A549 treated with ZK216348 at 1 μM for 4 hours (cell line): ENCODE measurements around the gene SPATS2. TPM values are rescaled to one million over a fixed set of nuclear protein-coding genes. Genes with fewer than 3 reads are reported as not detected.

Source experiments
- total RNA-seq: library from RNA; stranded (reverse); fragments of 200-300 nt; extraction: Qiagen RNA extraction; gene quantifications from 5 replicates; pipeline ENCODE4 v1.2.3, GENCODE V29; 2022; ENCODE audit warnings: low read depth

SPATS2 gene
- 25.2 to 32.9 TPM (median 30.7 TPM) in 5 replicates for total RNA-seq

DNA sequence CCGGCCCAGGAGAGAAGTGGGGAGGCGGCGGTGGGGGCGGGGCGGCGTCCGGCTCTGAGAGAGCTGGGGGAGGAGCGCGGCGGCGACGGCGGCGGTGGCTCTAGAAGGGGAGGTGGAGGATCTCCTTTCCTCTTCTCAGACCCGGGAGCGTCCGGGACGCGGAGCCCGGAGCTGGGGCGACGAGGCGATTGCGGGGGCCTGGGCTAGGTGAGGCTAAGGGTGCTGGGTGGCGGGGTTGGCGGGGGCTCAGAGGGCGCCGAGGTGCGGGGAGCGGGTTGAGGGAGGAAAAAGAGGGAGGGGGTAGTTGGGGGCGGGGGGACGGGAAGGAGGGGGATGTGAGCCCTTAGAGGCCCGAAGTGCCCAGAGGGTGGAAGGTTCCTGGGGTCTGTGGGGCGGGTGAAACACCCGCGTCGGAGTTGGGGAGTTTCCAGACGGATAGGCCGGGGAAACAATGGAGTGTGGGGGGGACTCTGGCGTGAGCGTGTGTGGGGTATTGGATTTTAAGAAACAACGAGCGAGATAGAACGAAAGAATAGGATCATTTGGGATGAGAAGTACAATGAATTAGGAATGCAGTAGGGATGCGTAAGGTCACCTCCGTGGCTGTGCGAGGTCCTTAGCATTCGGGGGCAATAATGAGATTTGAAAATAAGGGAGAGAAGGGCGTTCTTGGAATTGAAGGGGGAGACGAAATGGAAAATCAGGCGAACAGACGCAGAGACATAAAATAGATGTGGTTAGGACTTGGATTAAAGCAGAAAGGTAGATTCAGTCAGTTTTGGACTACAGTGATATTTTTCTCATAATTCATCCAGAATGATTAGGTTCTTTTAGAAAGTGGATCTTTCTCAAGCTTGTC, at the start of gene SPATS2:
Gene SPATS2 (plus strand): TSS at position 82 of the 859 bp plus-strand sequence. CDS start 93,551 bp downstream, outside the sequence.

DNA sequence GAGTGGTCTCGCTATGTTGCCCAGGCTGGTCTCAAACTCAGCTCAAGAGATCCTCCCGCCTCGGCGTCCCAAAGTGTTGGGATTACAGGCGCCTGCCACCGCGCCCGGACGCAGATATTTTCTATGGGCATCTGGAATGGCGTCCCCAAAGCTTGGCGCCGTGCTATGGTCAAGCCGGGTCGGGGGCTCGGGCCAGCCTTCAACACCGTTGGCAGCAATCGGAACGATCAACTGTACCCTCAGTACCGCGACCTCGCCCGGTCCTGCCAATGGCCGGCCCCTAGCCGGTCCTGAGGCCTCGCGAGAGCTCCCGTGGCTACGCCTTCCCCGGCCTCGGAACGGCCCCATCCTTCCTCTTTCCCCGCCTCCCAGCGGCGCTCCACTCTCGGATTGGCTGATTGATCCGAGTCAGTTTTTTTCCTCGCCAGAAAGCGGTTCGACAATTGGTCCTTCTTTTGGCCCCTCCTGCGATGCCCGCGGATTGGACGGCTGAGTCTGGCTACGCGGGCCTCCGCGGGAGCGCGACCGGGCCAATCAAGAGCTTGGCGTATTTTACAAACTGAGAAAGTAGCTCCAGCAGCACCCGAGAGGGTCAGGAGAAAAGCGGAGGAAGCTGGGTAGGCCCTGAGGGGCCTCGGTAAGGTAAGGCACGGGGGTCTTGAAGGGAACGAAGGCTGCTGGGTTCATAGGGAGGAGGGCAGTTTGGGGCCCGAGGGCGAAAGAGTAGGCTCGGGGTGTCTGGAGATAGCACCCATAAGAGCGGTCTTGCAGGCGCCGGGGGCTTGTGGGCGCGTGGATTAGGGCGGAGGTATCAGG, 44.3 kb upstream of the SPATS2 start, which contains the start of gene TROAP:
Gene TROAP (plus strand): TSS at position 548 of the 816 bp plus-strand sequence. CDS start 354 bp downstream, outside the sequence.

DNA sequence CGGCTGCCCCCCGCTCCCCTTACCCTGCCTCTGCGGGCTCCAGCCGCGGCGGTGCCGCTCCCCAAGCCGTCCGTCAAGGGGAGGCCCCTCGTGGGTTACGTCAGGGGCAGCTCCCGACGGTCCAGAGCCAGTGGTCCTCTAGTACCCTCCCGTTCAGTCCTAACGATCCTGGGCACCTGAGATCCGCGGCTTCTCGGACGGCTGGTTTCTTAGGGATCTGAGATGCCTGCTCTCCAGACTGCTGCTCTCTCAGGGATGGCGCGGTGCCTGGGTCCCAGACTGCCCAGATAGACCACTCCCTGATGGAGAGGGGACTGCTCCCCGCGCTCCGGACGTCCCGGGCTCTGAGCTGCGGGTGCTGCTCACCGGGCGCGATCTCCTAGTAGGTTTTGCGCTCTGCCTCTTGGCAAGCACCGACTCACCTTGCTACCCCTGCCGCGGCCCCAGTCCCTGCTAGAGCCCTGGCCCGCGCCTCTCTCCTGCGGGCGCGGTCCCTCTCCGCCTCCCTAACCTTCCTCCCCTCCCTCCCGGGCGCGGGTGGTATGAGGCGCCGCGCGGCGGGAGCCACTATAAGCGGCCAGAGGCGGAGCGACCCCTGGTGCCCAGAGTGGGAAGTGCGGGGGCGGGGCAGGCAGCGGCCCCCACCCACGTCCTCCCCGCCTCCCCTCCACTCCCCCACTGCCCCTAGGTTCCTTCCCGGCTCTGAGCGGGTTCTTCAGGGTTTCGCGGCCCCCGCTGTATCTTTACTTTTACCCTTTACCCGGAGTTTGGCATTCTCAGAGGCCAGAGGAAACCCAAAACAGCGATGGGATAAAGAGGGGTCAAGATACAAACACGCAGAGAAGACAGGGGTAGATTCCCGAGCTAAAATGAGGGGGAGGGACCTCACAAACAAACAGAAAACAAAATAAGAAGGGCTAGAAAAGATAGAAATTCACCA, 30.3 kb upstream of the SPATS2 start, which contains the start of gene C1QL4:
Gene C1QL4 (minus strand): TSS at position 544 of the 940 bp plus-strand sequence. CDS start 711 bp downstream, outside the sequence.

DNA sequence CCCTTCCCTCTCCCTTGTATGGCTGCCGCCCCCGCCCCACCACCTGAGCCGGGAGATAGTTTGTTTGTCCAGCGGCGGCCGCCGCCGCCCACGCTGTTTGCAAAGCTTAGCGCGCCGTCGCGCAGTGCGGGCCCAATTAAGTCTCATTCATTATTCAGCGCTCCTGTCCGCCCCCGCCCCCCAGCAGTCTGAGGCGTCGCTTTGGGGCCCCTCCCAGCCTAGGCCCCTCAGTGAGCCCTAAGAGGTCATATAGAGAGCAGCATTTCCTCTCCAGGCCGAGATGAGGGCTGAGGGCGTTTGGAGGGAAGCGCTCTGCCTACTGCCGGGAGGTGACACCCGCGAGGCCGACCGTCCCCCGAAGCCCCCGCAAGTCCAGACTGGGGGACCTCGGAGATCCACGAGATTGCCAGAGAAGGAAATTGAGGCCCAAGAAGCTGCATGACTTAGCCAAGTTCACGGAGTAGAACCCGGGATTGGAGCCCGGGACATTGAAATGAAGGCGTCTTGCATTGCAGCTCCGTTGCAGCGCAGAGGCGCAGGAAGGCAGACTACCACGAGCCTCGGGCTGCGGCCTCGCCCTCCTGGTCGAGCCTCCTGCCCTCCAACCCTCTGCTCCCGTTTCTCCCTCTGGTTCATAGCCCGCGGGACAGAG, 20.5 kb upstream of the SPATS2 start, which contains the start of gene DNAJC22:
Gene DNAJC22 (plus strand): TSS at position 230 of the 652 bp plus-strand sequence. CDS start 1,985 bp downstream, outside the sequence.

DNA sequence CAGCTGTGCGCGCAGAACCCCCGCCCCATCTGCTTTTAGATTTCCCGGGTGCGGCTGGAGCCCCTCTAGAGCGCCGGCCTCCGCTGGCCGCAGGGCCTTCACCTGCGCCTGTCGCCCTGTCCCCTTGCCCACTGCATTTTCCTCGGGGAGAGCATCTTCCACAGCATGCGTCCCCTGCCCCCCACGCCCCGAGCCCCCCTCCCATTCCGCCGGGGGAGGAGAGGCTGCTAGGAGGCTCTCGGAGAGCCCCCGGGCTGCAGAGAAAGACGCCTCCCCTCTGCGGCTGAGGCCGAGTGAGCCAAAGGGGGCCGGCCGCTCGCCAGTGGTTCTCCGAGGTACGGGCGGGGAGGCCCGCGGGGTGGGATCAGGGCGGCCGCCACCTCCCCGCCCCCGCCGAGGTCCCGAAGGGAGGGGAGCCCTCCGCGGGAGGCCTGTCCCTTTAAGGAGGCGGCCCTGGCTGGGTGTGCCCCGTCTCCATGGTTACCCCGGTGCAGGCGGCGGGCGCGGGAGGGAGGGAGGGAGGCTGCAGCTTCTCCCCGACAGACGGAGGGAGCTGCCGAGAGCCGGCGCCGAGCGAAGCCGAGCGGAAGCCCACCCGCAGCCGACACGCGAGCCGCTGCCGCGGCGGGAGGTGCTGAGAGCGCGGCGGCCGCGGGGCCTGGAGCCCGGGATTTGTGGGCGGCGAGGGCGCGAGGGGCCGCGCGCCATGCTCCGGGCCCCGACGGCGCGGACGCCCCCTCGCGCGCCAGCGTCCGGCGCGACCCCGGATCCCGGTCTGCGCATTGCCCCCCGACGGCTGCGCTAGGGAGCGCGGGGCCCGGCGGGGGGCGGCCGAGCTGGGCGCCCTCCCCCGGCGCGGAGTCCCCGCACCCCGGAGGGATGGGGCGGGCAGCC, 171.5 kb downstream of the SPATS2 start, which contains the start of gene KCNH3:
Gene KCNH3 (plus strand): TSS at position 521 of the 894 bp plus-strand sequence. CDS start 387 bp downstream, outside the sequence.

DNA sequence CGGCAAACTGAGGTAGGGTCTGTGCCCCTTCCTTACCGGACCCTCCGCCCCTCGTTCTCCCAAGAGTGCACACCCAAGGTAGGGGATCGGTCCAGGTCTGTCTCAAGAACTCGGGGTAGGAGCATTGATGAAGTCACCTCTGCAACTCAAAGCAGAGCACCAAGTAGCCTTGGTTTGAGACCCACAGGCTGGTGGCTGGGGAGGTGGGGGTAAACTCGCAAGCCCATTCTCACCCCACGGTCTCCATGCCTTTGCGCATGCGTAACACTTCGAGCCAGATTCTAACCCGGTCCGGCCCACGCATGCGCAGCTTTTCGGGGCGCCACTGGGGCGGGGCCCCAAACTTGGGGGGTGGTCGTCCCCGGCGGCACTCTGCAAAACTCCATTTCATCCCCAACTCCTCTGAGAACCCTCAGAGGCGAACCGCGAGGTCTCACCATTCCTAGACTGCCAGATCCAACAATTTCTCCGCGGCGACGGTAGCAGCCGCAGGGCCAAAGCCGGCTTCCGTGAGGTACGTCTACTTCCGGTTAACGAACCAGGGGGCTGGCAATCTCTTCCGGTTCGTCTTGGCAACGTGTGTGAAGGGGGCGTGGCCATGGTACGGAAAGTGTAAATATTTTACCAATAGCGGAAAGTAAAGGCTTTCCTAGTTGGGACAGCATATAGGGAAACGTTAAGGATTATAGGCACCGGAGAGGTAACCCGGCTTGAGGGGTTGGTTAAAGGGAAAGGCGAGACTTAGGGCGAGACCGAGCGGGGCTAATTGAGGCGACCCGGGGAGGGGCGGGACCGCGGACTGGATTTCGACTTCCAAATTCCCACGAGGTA, 200.6 kb downstream of the SPATS2 start, which contains the start of gene MCRS1:
Gene MCRS1 (minus strand): TSS at position 532 of the 831 bp plus-strand sequence. CDS start 1,411 bp downstream, outside the sequence.

Other genes starting within 250 kb of the SPATS2 start
- gene TUBA1B, start 236.1 kb upstream of the SPATS2 start, total RNA-seq: 1,785 to 2,573 TPM (median 2,522 TPM) in 5 replicates
- gene TUBA1A, start 178.4 kb upstream of the SPATS2 start, total RNA-seq: 188 to 228 TPM (median 210 TPM) in 5 replicates
- 1,579 to 1,817 TPM (median 1,710 TPM) in 5 replicates for gene TUBA1C, start 102.4 kb upstream of the SPATS2 start, total RNA-seq
- gene PRPH, start 72.3 kb upstream of the SPATS2 start, total RNA-seq: 0.92 to 2.1 TPM (median 1.6 TPM) in 5 replicates
- gene TROAP, start 44.2 kb upstream of the SPATS2 start, total RNA-seq: 75.1 to 98.9 TPM (median 85.1 TPM) in 5 replicates
- 3.8 to 7.6 TPM (median 6.4 TPM) in 5 replicates for gene C1QL4, start 30.3 kb upstream of the SPATS2 start, total RNA-seq
- 15.2 to 21.5 TPM (median 21.0 TPM) in 5 replicates for gene DNAJC22, start 20.6 kb upstream of the SPATS2 start, total RNA-seq
- 1.5 to 2.8 TPM (median 2.6 TPM) in 5 replicates for gene KCNH3, start 171.6 kb downstream of the SPATS2 start, total RNA-seq
- gene MCRS1, start 200.7 kb downstream of the SPATS2 start, total RNA-seq: 48.6 to 69.1 TPM (median 67.9 TPM) in 5 replicates
- gene FAM186B, start 238.2 kb downstream of the SPATS2 start, total RNA-seq: 0.11 to 0.23 TPM (median 0.14 TPM) in 3 of 5 replicates, not detected in the others